NCI-H2081 treated with DMSO at 0.1 percent for 48 hours (cell line): ENCODE measurements around the gene KIAA1328.

ENCODE experiments used
- DNase-seq: peaks from one replicate; lab custom pipeline; 2025; lab: John Stamatoyannopoulos, UW

KIAA1328 gene

GRCh38 chr18:37218022-37218590 is 389.2 kb downstream of the KIAA1328 start:
- no peak for DNase-seq

- DNase-seq = no peak
These were observed 390.3 kb downstream of the KIAA1328 start for GRCh38 chr18:37219257-37219656.

GRCh38 chr18:37222354-37222998 is 393.5 kb downstream of the KIAA1328 start:
- DNase-seq = no peak

- no peak for DNase-seq
These were observed 394.1 kb downstream of the KIAA1328 start for GRCh38 chr18:37222999-37223378.

GRCh38 chr18:37225279-37225678 is 396.4 kb downstream of the KIAA1328 start:
- no peak for DNase-seq

- no peak for DNase-seq
These were observed 401.8 kb downstream of the KIAA1328 start for GRCh38 chr18:37230768-37231167.

- DNase-seq = no peak
These were observed 402.3 kb downstream of the KIAA1328 start for GRCh38 chr18:37231251-37231650.

GRCh38 chr18:37235583-37235982 is 406.7 kb downstream of the KIAA1328 start:
- no peak for DNase-seq

GRCh38 chr18:37238282-37239108 is 409.6 kb downstream of the KIAA1328 start:
- DNase-seq = no peak

- no peak for DNase-seq
These were observed 413.2 kb downstream of the KIAA1328 start for GRCh38 chr18:37242091-37242490.

GRCh38 chr18:37242826-37243560 is 414.1 kb downstream of the KIAA1328 start:
- DNase-seq = no peak

GRCh38 chr18:37243741-37244140 is 414.8 kb downstream of the KIAA1328 start:
- no peak for DNase-seq

GRCh38 chr18:37244618-37245017 is 415.7 kb downstream of the KIAA1328 start:
- DNase-seq = no peak

- DNase-seq = no peak
These were observed 417.9 kb downstream of the KIAA1328 start for GRCh38 chr18:37246779-37247340.

GRCh38 chr18:37247497-37248161 is 418.7 kb downstream of the KIAA1328 start:
- no peak for DNase-seq

GRCh38 chr18:37248281-37248680 is 419.4 kb downstream of the KIAA1328 start:
- no peak for DNase-seq

- DNase-seq = no peak
These were observed 420.4 kb downstream of the KIAA1328 start for GRCh38 chr18:37249171-37249886.

GRCh38 chr18:37249895-37250618 is 421.1 kb downstream of the KIAA1328 start:
- DNase-seq = no peak

- DNase-seq = no peak
These were observed 422.8 kb downstream of the KIAA1328 start for GRCh38 chr18:37251679-37252078.

- DNase-seq = no peak
These were observed 423.4 kb downstream of the KIAA1328 start for GRCh38 chr18:37252342-37252741.
